Fibroblast of skin of back (primary cell): Measurements from ENCODE around the gene DDOST.
"Not testable (repeated sequence)": the region's sequence is repeated elsewhere in the genome, so short reads cannot be mapped to it uniquely, and the experiment has no call there.

Experiments
- DNase-seq: peaks from one replicate; pipeline ENCODE4 v3.0.0-alpha.2; 2013

Gene DDOST

DNA sequence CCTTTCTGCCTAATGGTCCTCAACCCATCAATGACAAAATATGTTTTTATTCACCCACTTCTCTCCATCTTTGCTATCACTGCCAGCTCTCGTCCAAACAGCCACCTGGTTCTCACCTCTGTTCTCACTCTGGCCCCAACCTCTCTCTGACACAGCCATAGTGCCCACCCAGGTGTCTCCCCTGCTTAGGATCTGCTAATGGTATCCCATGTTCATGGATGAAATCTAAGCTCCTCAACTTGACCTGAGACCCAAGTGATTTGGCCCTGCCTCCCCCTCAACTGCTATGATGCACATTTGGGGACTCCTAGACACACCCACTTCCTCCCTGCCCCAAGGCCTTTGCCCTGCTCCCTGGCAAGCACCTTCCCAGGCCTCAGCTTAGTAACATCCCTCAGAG lies 30.7 kb upstream of the DDOST start:
- no peak for DNase-seq

DNA sequence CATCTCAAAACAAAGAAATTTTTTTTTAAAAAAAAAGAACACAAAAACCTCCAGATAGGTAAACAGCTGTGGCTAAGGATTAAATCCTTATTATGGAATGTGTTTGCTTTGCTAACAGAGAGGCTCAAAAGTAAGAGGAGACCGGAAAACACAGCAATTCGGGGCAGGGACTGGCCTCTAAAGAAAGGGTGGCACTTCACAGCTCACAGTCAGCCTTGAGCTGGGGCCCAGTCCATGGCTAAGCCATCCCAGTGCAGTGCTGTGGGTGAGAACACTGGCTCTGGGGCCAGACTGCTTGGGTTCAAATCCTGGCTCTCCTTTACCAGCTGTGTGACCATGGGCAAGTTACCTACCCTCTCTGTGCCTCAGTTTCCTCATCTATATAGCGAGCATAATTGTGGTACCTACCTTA lies 28.5 kb upstream of the DDOST start:
- DNase-seq, result no peak

DNA sequence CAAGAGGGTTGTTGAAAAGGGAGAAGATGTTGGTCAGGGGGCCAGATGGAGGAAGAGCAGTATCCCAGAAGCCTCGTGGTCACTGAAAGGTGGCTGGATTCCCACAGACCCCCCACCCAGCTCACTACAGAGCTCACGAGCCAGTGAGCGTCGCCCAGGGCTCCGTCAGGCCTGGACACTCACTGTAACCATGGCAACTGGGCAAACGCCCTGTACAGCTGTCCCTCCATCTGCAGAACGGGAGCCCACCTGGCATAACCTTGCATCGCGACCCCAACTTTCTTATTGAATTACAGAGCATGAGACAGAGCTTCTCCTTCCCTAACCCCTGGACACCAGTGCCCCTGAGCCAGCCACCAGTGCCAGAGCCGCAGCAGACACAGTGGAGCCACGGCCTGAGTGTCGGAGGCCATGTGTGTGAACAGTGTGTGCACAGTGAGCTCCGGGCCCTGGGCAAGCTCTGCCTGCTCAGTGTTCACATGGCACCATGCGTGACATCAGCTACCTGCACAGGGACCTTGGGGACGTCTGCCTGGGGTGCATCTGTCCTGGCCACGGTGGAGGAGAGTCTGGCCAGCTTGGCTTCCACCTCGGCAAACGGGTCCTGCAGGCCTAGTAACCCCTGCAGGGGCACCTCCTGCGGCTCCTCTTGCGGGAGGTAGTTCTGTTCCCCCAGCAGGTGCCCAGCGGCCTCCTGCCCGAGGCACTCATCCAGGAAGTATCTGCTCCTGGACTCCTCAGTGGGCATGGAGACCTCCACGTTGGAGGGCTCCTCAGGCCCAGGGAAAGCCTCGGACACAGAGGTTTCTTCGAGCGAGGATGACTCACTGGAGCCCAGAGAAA lies 25.9 kb upstream of the DDOST start:
- no peak for DNase-seq

DNA sequence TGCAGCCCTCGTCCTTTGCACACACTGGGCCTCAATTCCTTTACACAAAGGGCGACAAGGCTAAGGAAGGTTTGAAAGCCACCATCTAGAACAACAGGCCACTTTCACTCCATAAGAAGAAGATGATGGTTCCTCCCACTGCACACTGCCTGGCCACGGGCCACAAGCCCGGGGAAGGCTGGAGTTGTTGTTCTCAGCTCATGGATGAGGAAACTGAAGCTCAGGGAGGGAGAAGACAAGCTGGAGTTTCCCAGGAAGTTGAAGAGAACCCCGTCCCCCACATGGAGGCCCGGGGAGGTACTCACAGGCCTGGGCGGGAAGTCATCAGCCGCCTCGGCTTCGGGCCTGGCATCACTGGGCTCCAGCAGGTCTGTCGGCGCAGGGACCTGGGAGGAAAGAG lies 24.6 kb upstream of the DDOST start:
- no peak for DNase-seq

DNA sequence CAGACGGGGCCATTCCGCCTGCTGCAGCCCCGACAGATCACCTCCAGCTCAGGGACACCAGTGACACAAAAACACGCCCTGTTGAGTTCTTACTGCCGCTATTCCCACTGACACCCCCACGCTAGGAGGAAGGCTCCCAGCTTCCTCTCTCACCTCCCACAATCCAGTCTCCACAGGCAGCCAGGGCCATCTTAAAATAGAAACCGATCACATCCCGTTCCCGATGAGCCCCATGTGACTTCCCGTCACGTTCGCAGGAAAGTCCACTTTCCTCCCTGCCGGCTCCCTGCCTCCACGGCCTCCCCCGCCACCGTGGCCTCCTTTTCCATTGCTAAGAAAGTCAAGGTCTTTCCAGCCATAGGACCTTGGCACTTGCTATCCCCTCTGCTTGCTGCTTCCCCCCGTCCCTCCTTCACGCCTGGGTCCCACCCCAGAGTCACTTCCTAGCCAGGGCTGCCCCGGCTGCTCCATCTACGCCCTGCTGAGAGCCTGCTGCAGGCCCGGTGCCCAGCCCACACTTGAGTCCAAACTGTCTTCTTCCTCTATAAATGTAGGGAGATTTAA lies 24.0 kb upstream of the DDOST start:
- no peak for DNase-seq

DNA sequence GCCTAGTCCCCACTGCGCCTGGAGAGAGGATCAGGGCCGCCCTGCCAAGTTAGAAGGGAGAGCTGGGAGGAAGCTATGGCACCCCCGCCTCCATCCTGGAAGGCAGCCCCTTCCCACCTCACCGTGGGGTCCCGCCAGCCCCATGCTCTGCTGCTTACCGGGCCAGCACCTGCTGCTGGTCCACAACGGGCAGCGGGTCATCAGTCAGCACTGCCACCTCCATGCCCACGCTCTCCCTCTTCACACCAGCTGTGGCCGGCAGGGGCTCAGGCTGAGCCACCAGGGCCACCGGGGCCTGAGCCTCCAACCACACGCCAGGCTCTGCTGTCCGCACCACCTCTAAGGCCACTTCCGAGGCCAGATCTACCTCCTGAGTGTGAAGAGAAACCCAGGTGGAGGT lies 23.5 kb upstream of the DDOST start:
- no peak for DNase-seq

DNA sequence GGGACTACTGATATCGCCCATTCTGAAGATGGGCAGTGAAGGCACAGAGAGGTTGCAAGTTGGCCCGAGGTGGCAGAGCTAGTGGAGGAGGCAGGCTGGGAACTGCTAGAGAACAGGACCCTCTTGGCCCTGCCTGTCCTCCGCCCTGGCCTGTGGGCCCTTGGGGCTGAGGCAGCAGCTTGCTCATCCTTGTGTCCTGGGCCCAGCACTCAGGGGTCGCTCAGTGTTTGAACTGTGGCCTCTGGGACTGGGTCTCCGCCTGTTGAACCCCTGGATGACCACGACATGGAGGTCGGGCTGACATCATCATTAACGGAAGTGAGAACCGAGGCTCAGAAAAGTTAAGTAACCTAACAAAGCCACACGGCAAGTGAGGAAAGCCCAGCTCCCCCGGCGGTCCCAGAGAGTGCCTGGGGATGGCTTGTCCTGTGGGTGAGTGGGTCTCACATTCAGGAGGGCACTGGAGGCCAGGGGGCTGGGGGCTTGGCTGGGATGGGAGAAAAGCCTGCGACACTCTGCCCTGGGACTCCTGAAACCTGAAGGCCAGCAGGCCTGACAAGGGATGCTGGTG lies 23.0 kb upstream of the DDOST start:
- no peak for DNase-seq

DNA sequence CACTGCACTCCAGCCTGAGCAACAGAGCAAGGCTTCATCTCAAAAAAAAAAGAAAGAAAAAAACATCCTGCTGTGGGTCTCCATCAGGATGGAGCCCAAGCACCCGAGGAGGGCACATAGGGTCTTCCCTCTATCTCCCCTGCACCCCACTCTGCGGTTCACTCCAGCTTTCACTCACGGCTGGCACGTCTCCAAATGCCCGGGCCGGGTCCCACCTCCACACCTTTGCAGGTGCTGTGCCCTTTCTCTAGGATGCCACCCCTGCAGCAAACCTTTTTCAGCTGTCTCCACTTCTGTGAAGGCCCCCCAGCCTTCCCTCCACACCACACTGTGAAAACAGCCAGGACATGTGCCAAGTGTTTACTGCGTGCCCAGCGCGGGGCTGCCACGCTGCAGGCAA lies 22.4 kb upstream of the DDOST start:
- no peak for DNase-seq

DNA sequence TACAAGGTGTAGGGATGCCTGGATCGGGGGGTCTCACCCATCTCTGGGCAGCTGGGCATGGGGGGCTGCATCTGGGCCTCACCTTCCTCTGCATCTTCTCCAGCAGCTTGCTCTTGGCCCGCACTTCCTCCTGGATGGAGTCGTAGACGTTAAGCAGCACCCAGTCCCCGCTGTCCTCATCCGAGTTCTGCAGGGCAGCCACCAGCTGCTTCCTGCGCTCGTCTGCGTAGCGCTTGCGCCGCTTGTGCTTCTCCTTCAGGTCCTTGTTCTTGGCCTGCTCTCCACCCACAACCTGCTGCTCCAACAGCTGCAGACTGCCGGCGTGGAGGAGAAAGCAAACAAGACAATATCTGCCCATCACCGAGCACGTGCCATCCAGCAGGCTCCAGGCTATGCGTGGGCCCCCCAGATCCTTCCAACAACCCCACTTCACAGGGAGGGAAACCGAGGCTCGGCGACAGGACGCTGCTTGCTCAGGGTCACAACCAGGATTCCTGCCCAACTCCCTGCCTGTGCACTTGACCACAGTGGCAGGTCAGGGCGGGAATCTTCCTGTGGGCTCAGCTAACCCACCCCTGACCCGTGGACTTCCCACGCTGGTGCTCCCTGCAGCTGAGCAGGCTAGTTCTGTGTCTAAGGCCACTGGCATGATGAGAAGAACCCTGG lies 21.5 kb upstream of the DDOST start:
- DNase-seq, result no peak

DNA sequence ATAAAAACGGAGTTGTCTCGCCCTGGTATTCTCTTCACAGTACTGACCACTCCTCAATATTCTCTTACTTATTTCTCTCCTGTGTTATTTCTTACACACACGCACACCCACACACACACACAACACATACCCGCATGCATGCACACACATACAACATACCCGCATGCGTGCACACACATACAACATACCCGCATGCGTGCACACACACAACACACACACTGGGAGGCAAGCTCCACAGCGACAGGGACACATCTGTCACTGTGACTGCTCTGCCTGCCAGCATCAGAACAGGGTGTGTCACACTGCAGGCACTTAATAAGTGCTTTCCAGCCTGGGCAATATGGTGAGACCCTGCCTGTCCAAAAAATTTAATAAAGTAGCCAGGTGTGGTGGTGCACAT lies 20.8 kb upstream of the DDOST start:
- DNase-seq, result no peak

DNA sequence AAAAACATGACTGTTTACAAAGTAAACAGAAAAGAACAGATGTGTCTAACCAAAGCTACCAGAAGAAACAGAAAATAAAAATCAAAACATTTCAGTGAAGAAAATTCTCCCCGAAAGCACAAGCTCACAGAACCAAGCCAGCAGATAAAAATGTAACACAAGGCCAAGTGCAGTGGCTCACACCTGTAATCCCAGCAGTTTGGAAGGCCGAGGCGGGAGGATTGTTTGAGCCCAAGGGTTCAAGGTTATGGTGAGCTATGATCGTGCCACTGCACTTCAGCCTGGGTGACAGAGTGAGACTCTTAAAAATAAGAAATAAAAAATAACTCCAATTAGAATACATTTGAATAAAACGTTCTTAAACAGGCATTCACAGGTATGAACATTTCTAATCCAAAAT lies 19.1 kb upstream of the DDOST start:
- no peak for DNase-seq

DNA sequence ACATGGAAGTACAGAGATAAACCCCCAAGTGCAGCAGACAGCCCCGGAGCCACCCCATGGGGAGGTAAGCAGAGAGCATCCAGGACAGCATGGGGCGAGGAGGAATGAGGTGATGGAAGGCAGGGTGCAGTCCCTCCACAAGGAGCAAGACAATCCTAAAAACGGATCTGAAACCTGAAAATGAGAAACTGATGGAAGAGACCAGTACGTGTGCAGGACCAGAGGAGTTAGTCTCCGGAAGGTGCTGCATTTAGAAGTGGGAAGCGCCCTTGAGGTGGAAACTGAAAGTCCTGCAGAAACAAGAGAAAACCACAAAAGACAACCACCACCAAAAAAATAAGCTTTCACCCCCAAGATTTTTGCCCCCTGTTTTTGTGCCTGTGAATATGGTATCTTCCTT lies 17.4 kb upstream of the DDOST start:
- no peak for DNase-seq

DNA sequence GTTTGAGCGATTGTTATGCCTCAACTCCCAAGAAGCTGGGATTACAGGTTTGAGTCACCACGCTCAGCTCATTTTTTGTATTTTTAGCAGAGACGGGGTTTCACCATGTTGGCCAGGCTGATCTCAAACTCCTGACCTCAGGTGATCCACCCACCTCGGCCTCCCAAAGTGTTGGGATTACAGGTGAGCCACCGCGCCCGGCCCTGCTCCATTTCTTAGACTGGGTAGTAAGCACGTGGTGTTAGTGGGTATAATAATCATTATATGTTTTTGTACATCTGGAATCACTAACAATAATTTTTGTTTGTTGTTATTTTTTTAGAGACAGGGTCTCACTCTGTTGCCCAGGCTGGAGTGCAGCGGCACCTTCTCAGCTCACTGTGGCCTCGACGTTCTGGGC lies 12.5 kb upstream of the DDOST start:
- not testable (repeated sequence) for DNase-seq

DNA sequence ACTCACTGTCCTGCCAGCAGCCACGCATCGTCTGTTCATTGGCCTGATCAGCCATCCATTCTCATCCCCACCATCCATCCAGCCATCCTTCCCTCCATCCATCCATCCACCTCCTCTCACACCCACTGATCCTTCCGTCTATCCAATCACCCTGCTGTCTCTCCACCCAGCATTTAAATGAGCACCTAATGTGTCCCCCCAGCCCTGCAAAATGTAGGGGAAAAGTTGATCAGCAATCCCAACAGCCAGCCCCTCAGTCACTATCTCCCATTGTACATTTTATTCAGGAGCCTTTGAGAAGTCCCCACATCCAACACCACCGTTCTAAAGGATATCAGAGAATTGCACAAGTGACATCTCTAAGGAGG lies 11.1 kb upstream of the DDOST start:
- DNase-seq, result no peak

DNA sequence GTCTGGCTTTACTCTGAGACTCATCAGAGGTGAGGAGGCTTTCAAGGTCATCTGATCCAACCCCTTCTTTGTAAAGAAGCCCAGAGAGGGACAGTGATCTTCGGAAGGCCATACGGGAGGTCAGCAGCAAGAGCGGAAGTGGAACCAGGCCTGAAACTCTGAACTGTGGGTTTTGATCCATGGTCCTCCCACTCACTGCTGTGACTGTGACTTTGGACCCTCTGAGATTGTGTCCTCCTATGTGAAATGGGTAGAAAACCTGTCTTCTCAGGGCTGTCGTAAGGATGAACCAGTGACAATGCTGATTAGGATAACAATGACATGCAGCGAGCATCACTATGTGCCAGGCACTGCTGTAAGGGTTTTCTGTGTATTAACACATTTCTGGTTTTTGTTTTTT lies 9.8 kb upstream of the DDOST start:
- no peak for DNase-seq

DNA sequence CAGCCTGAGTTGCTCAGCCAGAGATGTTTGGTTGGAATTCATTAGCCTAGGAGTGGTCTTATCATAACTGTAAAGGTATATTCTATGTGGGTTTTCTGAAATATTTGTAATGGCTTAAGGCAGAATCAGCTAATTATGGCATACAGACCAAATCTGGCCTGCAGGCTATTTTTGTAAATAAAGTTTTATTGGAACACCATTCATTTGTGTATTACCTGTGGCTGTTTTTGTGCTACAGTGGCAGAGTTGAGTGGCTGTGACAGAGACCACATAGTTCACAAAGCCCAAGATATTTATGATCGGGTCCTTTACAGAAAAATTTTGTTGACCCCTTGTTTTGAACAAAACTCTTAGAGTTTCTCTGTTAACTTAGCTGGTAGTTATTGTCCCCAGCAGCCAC lies 7.4 kb upstream of the DDOST start:
- no peak for DNase-seq

DNA sequence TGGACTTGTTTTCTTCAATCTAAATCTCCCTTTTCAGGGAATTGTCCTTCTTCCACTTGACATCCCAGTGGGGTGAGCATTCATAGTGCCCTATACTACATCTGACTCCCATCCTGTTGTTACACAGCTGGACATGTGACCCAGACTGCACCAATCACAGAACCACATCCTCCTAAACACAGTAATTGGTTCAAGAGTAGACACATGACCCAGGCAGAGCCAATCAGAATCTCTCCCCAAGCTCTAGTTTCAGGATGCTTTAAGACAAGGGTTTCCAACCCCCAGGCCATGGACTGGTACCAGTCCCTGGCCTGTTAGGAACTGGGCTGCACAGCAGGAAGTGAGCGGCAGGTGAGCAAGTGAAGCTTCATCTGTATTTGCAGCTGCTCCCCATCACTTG lies 5.6 kb upstream of the DDOST start:
- peak; percentile 38 for DNase-seq

DNA sequence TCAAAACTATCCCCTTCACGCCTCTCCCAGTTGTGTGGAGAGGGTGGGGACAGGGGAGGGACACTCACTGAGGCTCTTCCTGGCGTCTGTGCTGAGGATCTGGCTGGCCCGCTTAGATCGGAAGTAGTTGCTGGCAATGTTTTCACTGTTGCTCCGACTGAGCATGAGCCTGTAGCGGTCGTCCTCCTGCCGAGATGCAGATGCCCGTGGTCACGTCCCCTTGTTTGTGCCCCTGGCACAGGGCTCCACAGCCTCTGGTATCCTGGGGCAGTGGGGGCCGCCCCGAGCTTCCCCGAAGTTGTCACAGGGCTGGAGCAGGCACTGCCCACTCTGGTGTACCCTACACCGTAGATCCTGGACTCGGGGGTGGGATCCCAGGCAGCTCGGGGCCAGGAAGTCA lies 5.0 kb upstream of the DDOST start:
- DNase-seq, result no peak

DNA sequence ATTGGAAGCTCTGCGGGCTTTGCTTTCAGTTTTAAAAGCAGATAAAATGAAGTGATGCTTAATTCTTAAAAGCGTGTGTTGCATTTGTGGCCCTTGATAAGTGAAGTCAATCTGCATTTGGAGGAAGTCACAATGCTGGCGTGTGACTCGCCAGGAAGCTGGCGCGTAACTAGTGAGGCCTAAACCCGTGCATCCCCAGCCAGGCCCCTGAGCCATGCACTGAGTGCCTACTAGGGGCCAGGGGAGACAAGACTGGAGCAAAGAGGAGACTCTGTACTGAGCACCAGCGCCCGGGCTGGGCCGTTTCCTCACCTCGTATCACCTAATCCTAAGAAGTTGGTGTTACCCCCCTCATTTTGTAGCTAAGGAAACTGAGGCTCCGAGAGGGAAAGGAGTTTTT lies 4.6 kb upstream of the DDOST start:
- no peak for DNase-seq

DNA sequence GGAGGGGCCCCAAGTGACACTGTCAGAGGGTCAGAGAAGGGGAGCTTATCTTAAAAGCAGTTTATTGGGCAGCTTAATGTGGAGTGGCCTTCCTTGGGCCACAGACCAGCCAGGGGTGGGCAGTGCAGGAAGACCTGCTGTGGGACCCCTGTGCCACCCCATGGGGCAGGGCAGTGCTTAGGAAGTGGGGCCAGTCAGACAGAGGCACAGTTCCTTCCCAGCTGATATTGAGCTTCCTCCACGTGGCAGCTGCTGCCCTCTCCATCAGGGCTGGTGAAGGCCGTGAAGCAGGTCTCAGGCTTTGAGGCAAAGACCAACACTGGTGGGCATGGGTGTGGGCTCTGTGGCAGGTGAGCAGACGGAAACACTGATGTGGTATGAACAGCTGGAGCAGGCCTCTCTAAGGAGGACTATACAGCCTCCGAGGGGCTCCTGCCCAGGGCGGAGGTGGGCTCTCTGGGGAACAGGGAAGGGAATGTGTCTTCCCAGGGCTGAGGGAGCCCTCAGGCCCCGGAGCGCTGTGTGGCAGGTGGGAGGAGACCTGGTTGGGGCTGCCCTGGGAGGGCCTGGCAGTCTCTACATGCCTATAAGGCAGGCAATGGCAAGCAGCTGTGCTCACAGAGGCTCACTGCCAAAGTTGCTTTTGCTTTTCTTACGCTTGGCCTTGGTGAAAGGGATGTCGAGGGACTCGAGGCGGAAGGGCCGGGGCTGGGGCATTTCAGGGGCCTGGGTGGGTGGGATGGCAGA lies 3.0 kb upstream of the DDOST start:
- no peak for DNase-seq

DNA sequence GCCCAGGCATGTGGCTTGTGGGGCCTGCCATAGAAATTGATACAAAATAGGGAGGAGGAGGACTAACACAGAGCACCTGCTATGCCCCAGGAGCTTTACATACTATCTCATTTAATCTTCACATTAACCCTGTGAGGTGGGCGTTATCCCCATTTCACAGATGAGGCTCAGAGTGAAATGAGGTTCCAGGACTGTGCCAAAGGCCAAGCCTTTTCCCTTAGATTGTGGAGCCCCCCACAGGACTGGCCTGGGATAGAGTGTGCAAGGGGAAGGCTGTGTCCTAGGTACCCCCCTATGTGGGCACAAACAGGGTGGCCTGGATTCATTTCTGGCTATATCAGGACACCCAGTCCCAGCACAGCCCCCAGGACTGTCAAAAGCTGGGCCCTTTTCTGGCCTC lies 2.2 kb upstream of the DDOST start:
- DNase-seq, result no peak

DNA sequence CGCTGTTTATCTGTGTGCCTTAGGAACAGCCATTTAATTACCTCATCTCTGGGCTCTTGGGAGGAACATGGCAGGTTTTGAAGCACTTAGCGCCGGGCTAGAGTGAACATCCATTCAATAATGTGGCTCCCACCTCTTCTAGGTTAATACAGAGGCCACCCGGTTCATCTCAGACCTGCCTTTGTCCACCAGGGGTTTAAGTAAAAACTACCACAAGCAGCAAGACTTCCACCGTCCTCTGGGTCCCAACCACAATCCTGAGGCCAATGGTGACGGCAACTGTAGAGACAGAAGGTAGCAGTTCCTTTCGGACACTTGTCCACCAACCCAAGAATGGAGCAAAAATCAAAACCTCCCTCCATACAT lies 924 bp upstream of the DDOST start:
- DNase-seq, result no peak

DNA sequence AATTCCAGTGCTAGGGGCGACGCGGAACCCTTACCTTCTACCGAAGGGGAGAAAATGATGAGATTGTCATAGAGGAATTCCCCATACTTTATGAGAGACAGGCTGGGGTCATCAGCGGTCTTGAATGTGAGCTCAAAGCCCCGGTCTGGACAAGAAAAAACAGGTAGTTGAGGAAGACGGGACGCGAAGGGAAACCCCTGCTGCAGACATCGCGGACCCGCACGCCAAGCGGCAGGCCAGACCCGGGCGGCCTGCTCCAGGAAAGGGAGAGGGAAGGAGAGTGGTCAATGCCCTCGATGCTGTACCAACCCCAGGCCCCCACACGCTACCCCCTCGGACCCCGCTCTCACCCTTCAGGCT lies 342 bp downstream of the DDOST start:
- no peak for DNase-seq
